Activated B cell treated with CpG ODN at 0.5 μM for 24 hours (primary cell): Measurements from ENCODE around the gene HDAC9. TPM values are rescaled to one million over a fixed set of nuclear protein-coding genes. Genes with fewer than 3 reads are reported as not detected.

Experiments
- ATAC-seq: fragments of 200-7000 bp; cut with Tn5 transposase; one replicate; pipeline ENCODE4 v1.10.0; 2021; ENCODE audit warnings: low read depth, mild to moderate bottlenecking, moderate library complexity
- CTCF ChIA-PET: fragments of 350-600 bp; sonication (Branson Sonifier 250); formaldehyde crosslinking; loops from one replicate; lab custom pipeline; 2021; ENCODE audit warnings: antibody characterized with exemption; lab: Charles Lee
- POLR2A ChIA-PET: fragments of 350-600 bp; sonication (Branson Sonifier 250); formaldehyde crosslinking; loops from one replicate; lab custom pipeline; 2021; ENCODE audit warnings: antibody characterized with exemption; lab: Charles Lee
- DNase-seq: peaks from one replicate; pipeline ENCODE4 v3.0.0; 2022
- H3K27ac Mint-ChIP-seq: one replicate; pipeline ENCODE4 v1.8.0; 2020; ENCODE audit warnings: mixed read lengths
- H3K27me3 Mint-ChIP-seq: one replicate; pipeline ENCODE4 v1.8.0; 2021; ENCODE audit warnings: mixed read lengths
- H3K36me3 Mint-ChIP-seq: one replicate; pipeline ENCODE4 v1.8.0; 2021; ENCODE audit warnings: low read depth, mixed read lengths
- H3K4me1 Mint-ChIP-seq: one replicate; pipeline ENCODE4 v1.8.0; 2021; ENCODE audit warnings: mixed read lengths
- H3K4me3 Mint-ChIP-seq: one replicate; pipeline ENCODE4 v1.8.0; 2020; ENCODE audit warnings: mild to moderate bottlenecking, mixed read lengths
- H3K9me3 Mint-ChIP-seq: one replicate; pipeline ENCODE4 v1.8.0; 2020; ENCODE audit warnings: mixed read lengths
- intact Hi-C: fragments of 100-400 bp; cut with micrococcal nuclease; formaldehyde crosslinking; loops from one replicate; pipeline ENCODE4 v1.15.1; 2024
- total RNA-seq: library from RNA; stranded (reverse); gene quantifications from 2 replicates; pipeline ENCODE4 v1.2.3, GENCODE V29; 2022
- TF ChIP-seq, protein P1 (sequence below): fragments of 200-600 bp; IDR thresholded peaks from one replicate; pipeline ENCODE4 v1.8.0; 2022; ENCODE audit warnings: antibody characterized with exemption, mild to moderate bottlenecking

The HDAC9 gene
- total RNA-seq, 1 donor from 2014 or later = 149 TPM

DNA sequence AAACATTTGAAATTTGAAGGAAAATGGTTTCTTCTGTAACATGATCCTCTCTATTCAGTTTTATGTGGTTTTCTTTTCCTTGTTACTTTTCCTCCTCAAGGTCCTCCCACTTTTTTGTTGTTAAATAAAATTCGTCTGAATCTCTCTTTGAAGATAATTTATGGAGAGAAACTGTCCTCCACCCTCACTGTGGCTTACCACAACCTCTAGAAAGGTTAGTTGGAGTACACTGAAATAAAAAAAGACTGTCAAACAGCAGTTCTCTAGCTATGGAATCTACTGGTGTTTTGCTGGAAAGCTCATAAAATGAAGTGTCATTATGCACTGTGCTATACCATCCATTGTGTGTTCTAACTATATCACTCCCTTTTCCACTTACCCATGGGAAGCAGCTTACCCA is 189.4 kb downstream of the HDAC9 start:
- CTCF ChIA-PET = interaction anchor here (1.5 kb wide), 1 partner anchor 332 kb away, joined by 3 read pairs; no protein-coding TSS in a partner anchor
- Mint-ChIP-seq H3K27ac (no peak overlapping the region), H3K36me3 (peaks cover 24% of the 10 kb centered on the region), H3K4me1 (peaks cover 6% of the 10 kb centered on the region), H3K9me3 (no peaks in the 10 kb centered on the region), H3K4me3 (no peak overlapping the region), H3K27me3 (no peaks in the 10 kb centered on the region)
- POLR2A ChIA-PET = no interaction called here
- intact Hi-C loops = no loop called here
- DNase-seq = no peak
- TF ChIP-seq, protein P1, sequence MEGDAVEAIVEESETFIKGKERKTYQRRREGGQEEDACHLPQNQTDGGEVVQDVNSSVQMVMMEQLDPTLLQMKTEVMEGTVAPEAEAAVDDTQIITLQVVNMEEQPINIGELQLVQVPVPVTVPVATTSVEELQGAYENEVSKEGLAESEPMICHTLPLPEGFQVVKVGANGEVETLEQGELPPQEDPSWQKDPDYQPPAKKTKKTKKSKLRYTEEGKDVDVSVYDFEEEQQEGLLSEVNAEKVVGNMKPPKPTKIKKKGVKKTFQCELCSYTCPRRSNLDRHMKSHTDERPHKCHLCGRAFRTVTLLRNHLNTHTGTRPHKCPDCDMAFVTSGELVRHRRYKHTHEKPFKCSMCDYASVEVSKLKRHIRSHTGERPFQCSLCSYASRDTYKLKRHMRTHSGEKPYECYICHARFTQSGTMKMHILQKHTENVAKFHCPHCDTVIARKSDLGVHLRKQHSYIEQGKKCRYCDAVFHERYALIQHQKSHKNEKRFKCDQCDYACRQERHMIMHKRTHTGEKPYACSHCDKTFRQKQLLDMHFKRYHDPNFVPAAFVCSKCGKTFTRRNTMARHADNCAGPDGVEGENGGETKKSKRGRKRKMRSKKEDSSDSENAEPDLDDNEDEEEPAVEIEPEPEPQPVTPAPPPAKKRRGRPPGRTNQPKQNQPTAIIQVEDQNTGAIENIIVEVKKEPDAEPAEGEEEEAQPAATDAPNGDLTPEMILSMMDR = no peak
- no peak for ATAC-seq

GRCh38 chr7:18685971-18686370 is 190.4 kb downstream of the HDAC9 start:
- intact Hi-C loops = no loop called here
- TF ChIP-seq, protein P1 = no peak
- DNase-seq (no peak), ATAC-seq (no peak)
- Mint-ChIP-seq H3K9me3 (no peaks in the 10 kb centered on the region), H3K27me3 (no peaks in the 10 kb centered on the region), H3K4me3 (no peak overlapping the region), H3K4me1 (peaks cover under 1% of the 10 kb centered on the region), H3K36me3 (peaks cover 15% of the 10 kb centered on the region), H3K27ac (no peak overlapping the region)
- ChIA-PET POLR2A (no interaction called here), CTCF (interaction anchor here (1.5 kb wide), 1 partner anchor 333 kb away, joined by 3 read pairs; no protein-coding TSS in a partner anchor)

DNA sequence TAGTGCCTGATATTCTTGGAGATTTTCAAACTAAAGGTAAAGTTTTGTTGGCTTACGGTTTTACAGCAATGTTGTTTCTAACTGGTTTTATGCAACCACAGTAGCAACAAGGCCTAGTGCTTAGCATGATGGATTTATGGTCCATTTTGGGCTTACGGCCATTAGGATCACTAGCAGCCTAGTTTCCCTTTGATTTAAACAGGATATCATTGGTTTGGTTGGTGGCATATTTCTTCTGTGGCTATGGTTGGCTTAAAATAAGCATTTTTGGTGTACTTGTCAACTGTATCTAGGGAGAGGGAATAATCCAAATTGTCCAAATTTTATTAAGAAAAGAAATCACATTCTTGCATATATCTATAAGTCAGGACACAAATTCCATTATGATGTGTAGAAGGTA is 194.0 kb downstream of the HDAC9 start:
- Mint-ChIP-seq H3K27ac (no peak overlapping the region), H3K9me3 (no peaks in the 10 kb centered on the region), H3K36me3 (peaks cover 21% of the 10 kb centered on the region), H3K4me3 (no peak overlapping the region), H3K4me1 (no peaks in the 10 kb centered on the region), H3K27me3 (no peaks in the 10 kb centered on the region)
- DNase-seq (no peak), ATAC-seq (no peak)
- TF ChIP-seq, protein P1 = no peak
- intact Hi-C loops = no loop called here
- ChIA-PET POLR2A (no interaction called here), CTCF (no interaction called here)

DNA sequence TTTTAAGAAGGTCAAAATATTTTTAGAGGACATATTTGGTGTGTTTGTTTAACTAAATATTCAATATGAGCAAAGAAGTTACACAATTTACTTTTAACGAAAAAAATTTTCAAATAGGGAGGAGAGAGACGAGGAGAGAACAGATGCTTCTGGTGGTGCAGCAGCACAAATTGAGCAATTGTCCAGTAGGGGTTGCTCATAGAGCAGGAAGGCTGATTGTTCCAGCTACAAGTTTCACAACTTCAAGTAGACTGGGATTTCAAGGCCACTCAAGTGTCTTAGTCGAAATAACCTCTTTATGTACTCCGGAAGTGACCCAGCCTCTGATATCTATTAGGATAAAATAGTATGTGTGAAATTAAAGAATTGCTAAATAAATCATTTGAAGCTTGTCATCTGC is 197.9 kb downstream of the HDAC9 start:
- CTCF ChIA-PET = interaction anchor here (1.0 kb wide), 1 partner anchor 480 kb away, joined by 3 read pairs; no protein-coding TSS in a partner anchor
- peaks cover 28% of the 10 kb centered on the region for H3K36me3 Mint-ChIP-seq
- intact Hi-C loops = no loop called here
- TF ChIP-seq, protein P1 = no peak
- no peaks in the 10 kb centered on the region for H3K27me3 Mint-ChIP-seq
- ATAC-seq = no peak
- H3K4me1 Mint-ChIP-seq = no peaks in the 10 kb centered on the region
- POLR2A ChIA-PET = no interaction called here
- no peak overlapping the region for H3K27ac Mint-ChIP-seq
- DNase-seq = no peak
- H3K9me3 Mint-ChIP-seq = no peaks in the 10 kb centered on the region
- no peak overlapping the region for H3K4me3 Mint-ChIP-seq

- POLR2A ChIA-PET = no interaction called here
- H3K9me3 Mint-ChIP-seq = no peaks in the 10 kb centered on the region
- intact Hi-C loops = no loop called here
Observed at GRCh38 chr7:18693816-18694215, 198.3 kb downstream of the HDAC9 start.

More at GRCh38 chr7:18693816-18694215, 198.3 kb downstream of the HDAC9 start:
- Mint-ChIP-seq H3K4me3 (no peak overlapping the region), H3K4me1 (no peaks in the 10 kb centered on the region), H3K27me3 (no peaks in the 10 kb centered on the region), H3K27ac (no peak overlapping the region), H3K36me3 (peaks cover 28% of the 10 kb centered on the region)
- DNase-seq = no peak
- TF ChIP-seq, protein P1 = no peak
- no peak for ATAC-seq
- CTCF ChIA-PET = interaction anchor here (1.0 kb wide), 1 partner anchor 480 kb away, joined by 3 read pairs; no protein-coding TSS in a partner anchor
